Endothelial cell of umbilical vein (primary cell): Measurements from ENCODE around the gene DHRS12. TPM values are rescaled to one million over a fixed set of nuclear protein-coding genes. Genes with fewer than 3 reads are reported as not detected.

ENCODE experiments used
- BruUV-seq: library from RNA; stranded (reverse); fragments of 400-500 nt; replicated peaks from 2 replicates; lab custom pipeline; 2021; lab: Mats Ljungman, UMichigan
- CTCF ChIA-PET: fragments of 300-600, 350-600 bp; sonication (Branson Sonifier 250); formaldehyde crosslinking; loops from one replicate; lab custom pipeline; 2021; ENCODE audit warnings: antibody characterized with exemption, inconsistent platforms; lab: Charles Lee
- POLR2A ChIA-PET: fragments of 300-600, 350-600 bp; sonication (Branson Sonifier 250); formaldehyde crosslinking; loops from one replicate; lab custom pipeline; 2021; ENCODE audit warnings: antibody characterized with exemption, inconsistent platforms; lab: Charles Lee
- DNase-seq: peaks from one replicate; pipeline ENCODE4 v3.0.0-alpha.2; 2011; ENCODE audit warnings: low read depth, low spot score
- FAIRE-seq: peaks from 2 replicates; lab custom pipeline; 2011; peaks lifted over from hg19 to GRCh38; lab: Jason Lieb, UNC
- H2AFZ ChIP-seq: 2 replicates; pipeline ENCODE4 v1.6.0; 2012; ENCODE audit warnings: low read depth, low read length, control low read depth, inconsistent platforms
- H3K27ac ChIP-seq: 2 replicates; pipeline ENCODE4 v1.5.1; 2011; ENCODE audit warnings: low read depth, mild to moderate bottlenecking, control low read depth, low read length, moderate library complexity; ENCODE audit not compliant: insufficient read depth
- H3K27me3 ChIP-seq, 2 experiments: 2 replicates each; pipeline versions ENCODE4 v1.6.0 to v1.6.1; 2011; ENCODE audit warnings: low read length in 2 of 2, mixed read lengths in 1 of 2; ENCODE audit not compliant: control insufficient read depth in 2 of 2, insufficient read depth in 2 of 2
- H3K36me3 ChIP-seq, 2 experiments: 2 replicates in 1 of 2; 3 replicates in 1 of 2; pipeline ENCODE4 v1.5.1; 2011; ENCODE audit warnings: low read length in 2 of 2, mild to moderate bottlenecking in 1 of 2, moderate library complexity in 1 of 2; ENCODE audit not compliant: control insufficient read depth in 2 of 2, insufficient read depth in 2 of 2; ENCODE audit errors: extremely low read depth in 1 of 2
- H3K4me1 ChIP-seq: 3 replicates; pipeline ENCODE4 v1.5.1; 2011; ENCODE audit warnings: mild to moderate bottlenecking, low read length; ENCODE audit not compliant: control insufficient read depth, insufficient read depth; ENCODE audit errors: extremely low read depth
- H3K4me2 ChIP-seq: 2 replicates; pipeline ENCODE4 v1.6.1; 2011; ENCODE audit warnings: low read length, control low read depth, mixed read lengths; ENCODE audit not compliant: insufficient read depth
- H3K4me3 ChIP-seq, 3 experiments: fragments of 200-600 bp in 1 of 3; sonication (generic), shearing (Covaris generic) in 1 of 3; replicated peaks in 1 of 3; 2 replicates each; pipeline ENCODE4 v1.5.1; 2011 to 2016; ENCODE audit warnings: control low read depth in 3 of 3, low read length in 3 of 3, mild to moderate bottlenecking in 2 of 3, inconsistent platforms in 1 of 3, low read depth in 1 of 3, moderate library complexity in 1 of 3; ENCODE audit not compliant: insufficient read depth in 1 of 3
- H3K79me2 ChIP-seq: 2 replicates; pipeline ENCODE4 v1.6.0; 2012; ENCODE audit warnings: low read length, inconsistent platforms; ENCODE audit not compliant: control insufficient read depth, insufficient read depth
- H3K9ac ChIP-seq: replicated peaks from 2 replicates; pipeline ENCODE3; 2011; ENCODE audit warnings: low read length, control low read depth; ENCODE audit not compliant: insufficient read depth; ENCODE audit errors: extremely low read depth
- H3K9me1 ChIP-seq: replicated peaks from 3 replicates; pipeline ENCODE4 v1.6.0; 2011; ENCODE audit warnings: mild to moderate bottlenecking, low read length; ENCODE audit not compliant: control insufficient read depth, insufficient read depth; ENCODE audit errors: extremely low read depth
- H3K9me3 ChIP-seq: replicated peaks from 2 replicates; pipeline ENCODE4 v1.5.1; 2012; ENCODE audit warnings: low read length, inconsistent platforms; ENCODE audit not compliant: control insufficient read depth, insufficient read depth
- H4K20me1 ChIP-seq: replicated peaks from 2 replicates; pipeline ENCODE3; 2011; ENCODE audit warnings: mild to moderate bottlenecking, low read length; ENCODE audit not compliant: control insufficient read depth, insufficient read depth; ENCODE audit errors: extremely low read depth
- EZH2 ChIP-seq: IDR thresholded peaks from 2 replicates; pipeline ENCODE4 v1.6.1; 2012; ENCODE audit warnings: borderline replicate concordance, low read depth, mild to moderate bottlenecking, moderate library complexity, low read length, inconsistent platforms; ENCODE audit not compliant: severe bottlenecking
- FOS ChIP-seq: IDR thresholded peaks from 2 replicates; pipeline ENCODE4 v1.6.1; 2011; ENCODE audit warnings: mild to moderate bottlenecking, low read length, moderate library complexity, borderline replicate concordance; ENCODE audit not compliant: insufficient read depth
- GATA2 ChIP-seq: IDR thresholded peaks from 2 replicates; pipeline ENCODE4 v1.7.0; 2011; ENCODE audit warnings: low read depth, mild to moderate bottlenecking, moderate library complexity, mixed read lengths, low read length; ENCODE audit not compliant: insufficient read length, insufficient read depth
- JUN ChIP-seq: IDR thresholded peaks from 2 replicates; pipeline ENCODE4 v1.6.1; 2011; ENCODE audit warnings: borderline replicate concordance, low read depth; ENCODE audit not compliant: insufficient read length, insufficient read depth
- MYC ChIP-seq: IDR thresholded peaks from one replicate; pipeline ENCODE4 v1.6.1; 2011; ENCODE audit warnings: mild to moderate bottlenecking, low read depth, low read length
- POLR2A ChIP-seq: IDR thresholded peaks from 2 replicates; pipeline ENCODE4 v1.6.1; 2012; ENCODE audit warnings: low read depth, mild to moderate bottlenecking, control low read depth, low read length
- POLR2AphosphoS5 ChIP-seq: IDR thresholded peaks from 2 replicates; pipeline ENCODE4 v1.6.1; 2012; ENCODE audit warnings: low read depth, mild to moderate bottlenecking, control low read depth, low read length, moderate library complexity; ENCODE audit not compliant: insufficient read depth
- dilution Hi-C: fragments of 300-500 bp; cut with MboI; formaldehyde crosslinking; loops from one replicate; pipeline ENCODE4 v1.15.0; 2019; ENCODE audit warnings: low sequenced_read_pairs; ENCODE audit not compliant: extremely low pct_ligation_motif_present
- intact Hi-C: fragments of 100-400 bp; cut with micrococcal nuclease; formaldehyde crosslinking; loops from one replicate; pipeline ENCODE4 v1.10.0; 2022
- polyA plus RNA-seq, 4 experiments: library from polyadenylated mRNA; depleted of rRNA in 3 of 4; stranded (reverse) in 3 of 4; unstranded in 1 of 4; fragments of >200 nt; gene quantifications; 2 replicates each; pipeline versions ENCODE4 v1.2.1 to v1.2.3, GENCODE V29; 2011 to 2012; ENCODE audit warnings: missing spikeins in 1 of 4
- total RNA-seq: library from RNA; stranded (reverse); gene quantifications from 2 replicates; pipeline ENCODE4 v1.2.3, GENCODE V29; 2021
- TF ChIP-seq, protein P1 (sequence below), 2 donors: IDR thresholded peaks; 1 replicate in 1 of 2; 2 replicates in 1 of 2; pipeline ENCODE4 v1.5.1; 2011; ENCODE audit warnings: low read length in 2 of 2, mild to moderate bottlenecking in 2 of 2, moderate library complexity in 2 of 2, control low read depth in 1 of 2, inconsistent platforms in 1 of 2, low read depth in 1 of 2; ENCODE audit not compliant: insufficient read depth in 1 of 2; ENCODE audit errors: extremely low read depth in 1 of 2
- TF ChIP-seq, protein P2 (sequence below): IDR thresholded peaks from 2 replicates; pipeline ENCODE4 v1.6.1; 2011; ENCODE audit not compliant: insufficient read depth, insufficient read length

The DHRS12 gene
- total and polyA plus RNA-seq, 2 donors (not counting 3 experiments of a cell fraction or from before 2014, with no cell fraction given) = 8.9 to 9.1 TPM

DNA sequence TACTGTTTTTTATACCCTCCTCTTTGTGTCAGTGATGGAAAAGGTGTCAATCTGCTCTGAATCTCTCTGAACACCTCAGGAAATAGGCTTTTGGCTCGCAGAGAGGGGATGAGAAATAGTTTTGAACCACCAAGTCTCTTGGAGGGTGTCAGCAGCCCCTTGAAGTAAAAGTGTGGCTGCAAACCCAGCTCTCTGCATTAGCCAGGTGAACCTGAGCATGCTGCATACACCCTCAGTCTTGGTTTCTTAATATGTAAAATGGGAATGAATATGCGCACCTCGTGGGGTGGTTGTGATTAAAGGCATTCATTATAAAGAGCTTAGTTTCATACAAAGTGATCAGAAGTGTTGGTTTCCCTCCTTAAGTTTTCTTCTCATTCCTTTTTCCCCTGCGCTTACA lies 1.4 kb upstream of the DHRS12 start:
- Histone ChIP-seq H2AFZ (no peak overlapping the region), H3K9me3 (no peaks in the 10 kb centered on the region), H3K4me2 (no peak overlapping the region), H3K79me2 (no peaks in the 10 kb centered on the region), H3K4me3 (no peak overlapping the region), H3K27me3 (no peaks in the 10 kb centered on the region), H3K4me1 (peaks cover 35% of the 10 kb centered on the region), H3K9ac (no peak overlapping the region), H3K36me3 (no peaks in the 10 kb centered on the region), H4K20me1 (no peaks in the 10 kb centered on the region), H3K27ac (no peak overlapping the region), H3K9me1 (no peaks in the 10 kb centered on the region)
- dilution Hi-C loops = no loop called here
- TF ChIP-seq FOS (no peak), POLR2A (no peak), GATA2 (no peak), MYC (no peak), JUN (no peak), POLR2AphosphoS5 (no peak), EZH2 (no peak)
- TF ChIP-seq, protein P1, sequence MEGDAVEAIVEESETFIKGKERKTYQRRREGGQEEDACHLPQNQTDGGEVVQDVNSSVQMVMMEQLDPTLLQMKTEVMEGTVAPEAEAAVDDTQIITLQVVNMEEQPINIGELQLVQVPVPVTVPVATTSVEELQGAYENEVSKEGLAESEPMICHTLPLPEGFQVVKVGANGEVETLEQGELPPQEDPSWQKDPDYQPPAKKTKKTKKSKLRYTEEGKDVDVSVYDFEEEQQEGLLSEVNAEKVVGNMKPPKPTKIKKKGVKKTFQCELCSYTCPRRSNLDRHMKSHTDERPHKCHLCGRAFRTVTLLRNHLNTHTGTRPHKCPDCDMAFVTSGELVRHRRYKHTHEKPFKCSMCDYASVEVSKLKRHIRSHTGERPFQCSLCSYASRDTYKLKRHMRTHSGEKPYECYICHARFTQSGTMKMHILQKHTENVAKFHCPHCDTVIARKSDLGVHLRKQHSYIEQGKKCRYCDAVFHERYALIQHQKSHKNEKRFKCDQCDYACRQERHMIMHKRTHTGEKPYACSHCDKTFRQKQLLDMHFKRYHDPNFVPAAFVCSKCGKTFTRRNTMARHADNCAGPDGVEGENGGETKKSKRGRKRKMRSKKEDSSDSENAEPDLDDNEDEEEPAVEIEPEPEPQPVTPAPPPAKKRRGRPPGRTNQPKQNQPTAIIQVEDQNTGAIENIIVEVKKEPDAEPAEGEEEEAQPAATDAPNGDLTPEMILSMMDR (IDR thresholded peaks at IDR 0.05; ENCODE audit: extremely low read depth in 1 of 2, insufficient read depth in 1 of 2, low read depth in 1 of 2, low read length in 2 of 2) = no peak
- TF ChIP-seq, protein P2, sequence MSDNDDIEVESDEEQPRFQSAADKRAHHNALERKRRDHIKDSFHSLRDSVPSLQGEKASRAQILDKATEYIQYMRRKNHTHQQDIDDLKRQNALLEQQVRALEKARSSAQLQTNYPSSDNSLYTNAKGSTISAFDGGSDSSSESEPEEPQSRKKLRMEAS = no peak
- no TSS peak for BruUV-seq
- ChIA-PET CTCF (interaction anchor here (1.0 to 2.3 kb wide), 2 partner anchors 10 to 16 kb away, joined by 3 to 12 read pairs; no protein-coding TSS in a partner anchor), POLR2A (no interaction called here)
- FAIRE-seq (no peak), DNase-seq (no peak)
- intact Hi-C loops = loop anchor here (10.0 kb wide), 1 partner anchor 649 kb away; the partner anchor contains the start of genes CKAP2 and VPS36
